ENCODE measurements around the gene PTPN3. TPM values are rescaled to one million over a fixed set of nuclear protein-coding genes. Genes with fewer than 3 reads are reported as not detected.

The PTPN3 gene
- total RNA-seq, 2 donors from 2014 or later: 13.2 to 19.5 TPM

DNA sequence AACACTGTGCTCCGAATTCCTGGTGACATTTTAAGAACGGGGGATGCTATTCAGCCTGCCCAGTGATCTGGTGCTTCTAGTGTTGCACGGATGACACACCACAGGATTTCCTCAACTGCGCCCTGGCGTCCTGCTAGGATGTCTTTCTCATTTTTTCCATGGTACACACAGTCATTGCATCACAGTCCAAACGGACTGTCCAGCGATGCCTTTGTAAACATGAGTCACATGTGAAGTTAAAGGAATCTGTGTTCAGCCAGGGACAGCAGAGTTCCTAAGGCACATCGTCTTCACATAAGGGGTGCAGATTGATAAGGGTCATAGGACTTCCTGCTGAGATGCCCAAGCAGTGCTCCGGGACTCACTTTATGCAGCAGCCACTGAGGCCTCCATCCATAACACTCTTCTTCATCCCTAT, 9.3 kb upstream of the PTPN3 start:
- DNase-seq (peak in 1 of 4 donors; percentile 29), ATAC-seq (no peak)
- no peaks in the 10 kb centered on the region for H3K27me3 ChIP-seq
- TF ChIP-seq POLR2A (IDR thresholded peaks at IDR 0.05): no peak
- TF ChIP-seq, protein P1, sequence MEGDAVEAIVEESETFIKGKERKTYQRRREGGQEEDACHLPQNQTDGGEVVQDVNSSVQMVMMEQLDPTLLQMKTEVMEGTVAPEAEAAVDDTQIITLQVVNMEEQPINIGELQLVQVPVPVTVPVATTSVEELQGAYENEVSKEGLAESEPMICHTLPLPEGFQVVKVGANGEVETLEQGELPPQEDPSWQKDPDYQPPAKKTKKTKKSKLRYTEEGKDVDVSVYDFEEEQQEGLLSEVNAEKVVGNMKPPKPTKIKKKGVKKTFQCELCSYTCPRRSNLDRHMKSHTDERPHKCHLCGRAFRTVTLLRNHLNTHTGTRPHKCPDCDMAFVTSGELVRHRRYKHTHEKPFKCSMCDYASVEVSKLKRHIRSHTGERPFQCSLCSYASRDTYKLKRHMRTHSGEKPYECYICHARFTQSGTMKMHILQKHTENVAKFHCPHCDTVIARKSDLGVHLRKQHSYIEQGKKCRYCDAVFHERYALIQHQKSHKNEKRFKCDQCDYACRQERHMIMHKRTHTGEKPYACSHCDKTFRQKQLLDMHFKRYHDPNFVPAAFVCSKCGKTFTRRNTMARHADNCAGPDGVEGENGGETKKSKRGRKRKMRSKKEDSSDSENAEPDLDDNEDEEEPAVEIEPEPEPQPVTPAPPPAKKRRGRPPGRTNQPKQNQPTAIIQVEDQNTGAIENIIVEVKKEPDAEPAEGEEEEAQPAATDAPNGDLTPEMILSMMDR (IDR thresholded peaks at IDR 0.05): no peak
- intact Hi-C loops (cut with DNase I): no loop called here
- H3K27ac ChIP-seq: no peak overlapping the region
- peaks cover 19% of the 10 kb centered on the region for H3K4me1 ChIP-seq
- no peaks in the 10 kb centered on the region for H3K36me3 ChIP-seq (replicated peaks in 1 of 2; ENCODE audit: insufficient read depth in 1 of 2, low read depth in 2 of 2)
- H3K9me3 ChIP-seq: no peaks in the 10 kb centered on the region
- 71 to 75% methylated on average over 8 to 9 of the region's 9 CpGs for WGBS, 2 donors
- H3K4me3 ChIP-seq: no peak overlapping the region

GRCh38 chr9:109506097-109506712, 8.1 kb upstream of the PTPN3 start:
- Histone ChIP-seq H3K36me3 (replicated peaks in 1 of 2; ENCODE audit: insufficient read depth in 1 of 2, low read depth in 2 of 2) (no peaks in the 10 kb centered on the region), H3K9me3 (no peaks in the 10 kb centered on the region), H3K27ac (no peak overlapping the region), H3K4me1 (peaks cover 12% of the 10 kb centered on the region), H3K4me3 (no peak overlapping the region), H3K27me3 (no peaks in the 10 kb centered on the region)
- no peak for TF ChIP-seq POLR2A (IDR thresholded peaks at IDR 0.05)
- TF ChIP-seq, protein P1 (IDR thresholded peaks at IDR 0.05): no peak
- ATAC-seq: no peak
- intact Hi-C loops (cut with DNase I): no loop called here
- DNase-seq: no peak
- 52 to 60% methylated on average over 3 of the region's 3 CpGs for WGBS, 2 donors

- no peaks in the 10 kb centered on the region for H3K27me3 ChIP-seq
- 68 to 73% methylated on average over 5 of the region's 5 CpGs for WGBS, 2 donors
Observed at GRCh38 chr9:109504689-109505088, 6.6 kb upstream of the PTPN3 start.

DNA sequence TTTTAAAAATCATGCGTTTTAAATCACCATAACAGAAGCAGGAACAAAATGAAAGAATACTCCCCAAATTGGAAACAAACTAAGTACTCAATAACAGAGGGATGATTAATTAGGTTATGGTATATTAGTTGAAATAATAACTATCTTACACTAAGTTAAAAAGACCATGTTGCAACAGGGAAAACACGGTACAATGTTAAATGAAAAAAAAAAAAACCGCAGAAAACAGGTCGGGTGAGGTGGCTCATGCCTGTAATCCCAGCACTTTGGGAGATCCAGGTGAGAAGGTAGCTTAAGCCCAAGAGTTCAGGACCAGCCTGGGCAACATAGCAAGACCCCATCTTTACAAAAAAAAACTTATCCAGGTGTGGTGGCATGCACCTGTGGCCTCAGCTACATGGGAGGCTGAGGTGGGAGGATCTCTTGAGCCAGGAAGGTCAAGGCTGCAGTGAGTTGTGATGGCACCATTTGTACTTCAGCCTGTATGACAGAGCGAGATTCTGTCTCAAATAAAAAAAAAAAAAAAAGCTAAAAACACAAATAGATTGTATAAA, 2.4 kb upstream of the PTPN3 start:
- peaks cover 37% of the 10 kb centered on the region for H3K4me1 ChIP-seq
- H3K9me3 ChIP-seq: no peaks in the 10 kb centered on the region
- no peak overlapping the region for H3K4me3 ChIP-seq
- no peak for TF ChIP-seq POLR2A (IDR thresholded peaks at IDR 0.05)
- TF ChIP-seq, protein P1 (IDR thresholded peaks at IDR 0.05): no peak
- intact Hi-C loops (cut with DNase I): no loop called here
- H3K27me3 ChIP-seq: no peaks in the 10 kb centered on the region
- H3K27ac ChIP-seq: peak overlapping the region in 3 of 4 donors; percentile 78 to 81 (median 80)
- no peak for DNase-seq
- WGBS, 2 donors: 50% methylated on average over 5 of the region's 5 CpGs
- no peaks in the 10 kb centered on the region for H3K36me3 ChIP-seq (replicated peaks in 1 of 2; ENCODE audit: insufficient read depth in 1 of 2, low read depth in 2 of 2)
- no peak for ATAC-seq

More at GRCh38 chr9:109504689-109505088, 6.6 kb upstream of the PTPN3 start:
- TF ChIP-seq, protein P1 (IDR thresholded peaks at IDR 0.05): no peak
- TF ChIP-seq POLR2A (IDR thresholded peaks at IDR 0.05): no peak
- no peak for ATAC-seq
- H3K9me3 ChIP-seq: no peaks in the 10 kb centered on the region
- no peaks in the 10 kb centered on the region for H3K36me3 ChIP-seq (replicated peaks in 1 of 2; ENCODE audit: insufficient read depth in 1 of 2, low read depth in 2 of 2)
- H3K27ac ChIP-seq: no peak overlapping the region
- peaks cover 14% of the 10 kb centered on the region for H3K4me1 ChIP-seq
- DNase-seq: no peak
- intact Hi-C loops (cut with DNase I): no loop called here
- H3K4me3 ChIP-seq: no peak overlapping the region
